C4-2B (cell line): ENCODE measurements around the gene CTDSP2.
"Not testable (repeated sequence)": the region's sequence is repeated elsewhere in the genome, so short reads cannot be mapped to it uniquely, and the experiment has no call there.

Source experiments
- CTCF ChIP-seq: fragments of 450-650 bp; conservative IDR thresholded peaks from 2 replicates; pipeline ENCODE4 v1.5.1; 2017; ENCODE audit warnings: mild to moderate bottlenecking
- ZFX ChIP-seq: fragments of 450-650 bp; IDR thresholded peaks from 2 replicates; pipeline ENCODE4 v1.6.1; 2017

- TF ChIP-seq CTCF, ZFX: not testable (repeated sequence)
Observed at GRCh38 chr12:57881035-57881434, 34.5 kb upstream of the CTDSP2 start.
